Measurements from ENCODE around the gene PTPRT. TPM values are rescaled to one million over a fixed set of nuclear protein-coding genes. Genes with fewer than 3 reads are reported as not detected.

The PTPRT gene
- total and polyA plus RNA-seq, 11 donors, result 0.04 to 2.5 (median 0.25) TPM; not detected in 2

DNA sequence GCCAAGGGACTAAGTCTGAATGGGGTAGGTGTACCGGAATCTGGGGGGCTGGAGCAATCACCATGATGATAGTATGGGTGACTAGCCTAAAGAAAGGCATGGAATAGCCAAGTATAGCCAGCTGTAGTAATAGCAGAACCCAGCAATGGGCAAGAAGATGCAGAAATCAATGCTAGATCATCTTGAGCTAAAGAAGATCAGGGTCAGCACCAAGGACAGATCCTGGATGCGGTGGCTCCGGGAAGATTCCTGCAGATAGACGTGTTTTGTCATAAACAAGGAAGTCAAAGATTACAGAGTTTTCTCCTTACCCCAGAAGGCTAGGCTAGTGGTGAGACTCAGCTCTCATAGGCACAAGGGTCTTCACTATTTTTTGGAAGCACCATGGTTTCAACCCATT lies 1009.9 kb downstream of the PTPRT start:
- Histone ChIP-seq H3K4me3 (no peak overlapping the region), H3K4me1 (no peaks in the 10 kb centered on the region), H3K27me3 (peaks cover 0 to 9% (median 0%) of the 10 kb centered on the region in 9 donors), H3K36me3 (no peaks in the 10 kb centered on the region), H3K9me3 (no peaks in the 10 kb centered on the region), H3K27ac (no peak overlapping the region)
- intact Hi-C loops (cut with DNase I), result loop anchor here in 1 of 10 donors (10.0 kb wide), 1 partner anchor 65 kb away; no protein-coding TSS in a partner anchor
- no peak for DNase-seq
- ATAC-seq, result no peak
- 21 to 28% (median 22%) methylated on average over 4 of the region's 4 CpGs for WGBS, 4 donors
- TF ChIP-seq, protein P1, sequence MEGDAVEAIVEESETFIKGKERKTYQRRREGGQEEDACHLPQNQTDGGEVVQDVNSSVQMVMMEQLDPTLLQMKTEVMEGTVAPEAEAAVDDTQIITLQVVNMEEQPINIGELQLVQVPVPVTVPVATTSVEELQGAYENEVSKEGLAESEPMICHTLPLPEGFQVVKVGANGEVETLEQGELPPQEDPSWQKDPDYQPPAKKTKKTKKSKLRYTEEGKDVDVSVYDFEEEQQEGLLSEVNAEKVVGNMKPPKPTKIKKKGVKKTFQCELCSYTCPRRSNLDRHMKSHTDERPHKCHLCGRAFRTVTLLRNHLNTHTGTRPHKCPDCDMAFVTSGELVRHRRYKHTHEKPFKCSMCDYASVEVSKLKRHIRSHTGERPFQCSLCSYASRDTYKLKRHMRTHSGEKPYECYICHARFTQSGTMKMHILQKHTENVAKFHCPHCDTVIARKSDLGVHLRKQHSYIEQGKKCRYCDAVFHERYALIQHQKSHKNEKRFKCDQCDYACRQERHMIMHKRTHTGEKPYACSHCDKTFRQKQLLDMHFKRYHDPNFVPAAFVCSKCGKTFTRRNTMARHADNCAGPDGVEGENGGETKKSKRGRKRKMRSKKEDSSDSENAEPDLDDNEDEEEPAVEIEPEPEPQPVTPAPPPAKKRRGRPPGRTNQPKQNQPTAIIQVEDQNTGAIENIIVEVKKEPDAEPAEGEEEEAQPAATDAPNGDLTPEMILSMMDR (IDR thresholded peaks at IDR 0.05), result no peak
- no peak for TF ChIP-seq POLR2A (IDR thresholded peaks at IDR 0.05)

DNA sequence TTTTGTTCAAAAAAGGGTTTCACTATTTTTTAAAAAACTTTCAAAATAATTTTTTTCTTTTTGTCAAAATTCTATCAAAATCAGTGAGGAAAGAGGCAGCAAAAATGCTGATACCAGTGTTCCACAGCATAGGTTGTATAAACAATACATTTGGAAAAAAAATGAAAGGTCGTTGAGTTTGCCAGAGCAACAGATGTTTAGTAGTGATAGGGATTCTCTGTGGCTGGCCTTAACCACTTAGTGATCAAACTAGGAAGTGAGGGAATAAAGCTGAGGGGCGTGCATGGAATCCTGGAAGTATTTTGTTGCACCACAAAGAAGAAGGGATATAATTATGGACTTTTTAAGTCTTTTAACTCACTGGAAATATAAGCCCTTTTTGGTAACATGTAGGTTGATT lies 1016.3 kb downstream of the PTPRT start:
- no peaks in the 10 kb centered on the region for H3K36me3 ChIP-seq
- DNase-seq (no peak), ATAC-seq (no peak)
- H3K4me3 ChIP-seq, result no peak overlapping the region
- WGBS, 4 donors, result 16 to 27% (median 19%) methylated on average over 2 of the region's 2 CpGs
- no peak overlapping the region for H3K27ac ChIP-seq
- peaks cover 0 to 9% (median 0%) of the 10 kb centered on the region in 9 donors for H3K27me3 ChIP-seq
- no peaks in the 10 kb centered on the region for H3K9me3 ChIP-seq
- intact Hi-C loops (cut with DNase I), result loop anchor here in 1 of 10 donors (10.0 kb wide), 1 partner anchor 59 kb away; no protein-coding TSS in a partner anchor
- TF ChIP-seq POLR2A (IDR thresholded peaks at IDR 0.05), result no peak
- TF ChIP-seq, protein P1 (IDR thresholded peaks at IDR 0.05), result no peak
- no peaks in the 10 kb centered on the region for H3K4me1 ChIP-seq

DNA sequence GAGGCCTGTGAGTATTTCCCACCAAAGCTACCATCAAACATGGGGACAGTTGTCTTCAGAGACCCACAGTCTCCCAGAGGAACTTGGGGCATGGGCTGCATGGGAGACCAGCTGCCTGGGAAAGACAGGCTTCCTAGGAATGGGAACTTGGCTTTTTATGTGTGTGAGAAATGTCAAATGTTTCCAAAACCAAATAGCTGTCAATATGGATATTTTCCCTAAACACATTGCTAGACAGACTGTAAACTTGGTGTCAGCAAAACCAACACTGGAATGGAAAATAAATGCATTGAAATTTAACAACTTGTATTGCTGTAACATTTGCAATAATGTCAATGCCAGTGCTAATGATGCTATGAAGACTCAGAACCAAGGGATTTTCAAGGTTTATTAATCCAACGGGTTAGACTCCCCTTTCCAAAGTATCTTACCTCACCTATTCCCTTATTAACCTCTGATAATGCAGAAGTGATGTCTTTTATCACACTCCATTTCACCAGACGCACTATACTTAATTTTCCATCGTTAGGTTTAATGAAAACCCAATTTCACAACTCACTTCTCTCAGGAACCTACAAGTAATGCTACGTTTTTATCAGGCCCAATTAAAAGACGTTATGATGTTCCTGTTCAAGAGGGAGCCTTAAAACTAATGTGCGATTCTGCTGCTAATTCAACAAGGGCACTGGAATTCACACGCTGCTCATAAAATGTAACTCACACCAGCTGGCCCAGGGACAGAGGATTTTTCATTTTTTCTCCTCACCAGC lies 1025.4 kb downstream of the PTPRT start:
- Histone ChIP-seq H3K4me3 (no peak overlapping the region), H3K27me3 (peaks cover 0 to 8% (median 0%) of the 10 kb centered on the region in 9 donors), H3K27ac (no peak overlapping the region), H3K9me3 (no peaks in the 10 kb centered on the region), H3K4me1 (no peaks in the 10 kb centered on the region), H3K36me3 (no peaks in the 10 kb centered on the region)
- ATAC-seq (no peak), DNase-seq (no peak)
- TF ChIP-seq POLR2A (IDR thresholded peaks at IDR 0.05), result no peak
- TF ChIP-seq, protein P1 (IDR thresholded peaks at IDR 0.05), result no peak
- intact Hi-C loops (cut with DNase I), result no loop called here
- WGBS, 4 donors, result 70 to 78% (median 74%) methylated on average over 7 of the region's 7 CpGs

DNA sequence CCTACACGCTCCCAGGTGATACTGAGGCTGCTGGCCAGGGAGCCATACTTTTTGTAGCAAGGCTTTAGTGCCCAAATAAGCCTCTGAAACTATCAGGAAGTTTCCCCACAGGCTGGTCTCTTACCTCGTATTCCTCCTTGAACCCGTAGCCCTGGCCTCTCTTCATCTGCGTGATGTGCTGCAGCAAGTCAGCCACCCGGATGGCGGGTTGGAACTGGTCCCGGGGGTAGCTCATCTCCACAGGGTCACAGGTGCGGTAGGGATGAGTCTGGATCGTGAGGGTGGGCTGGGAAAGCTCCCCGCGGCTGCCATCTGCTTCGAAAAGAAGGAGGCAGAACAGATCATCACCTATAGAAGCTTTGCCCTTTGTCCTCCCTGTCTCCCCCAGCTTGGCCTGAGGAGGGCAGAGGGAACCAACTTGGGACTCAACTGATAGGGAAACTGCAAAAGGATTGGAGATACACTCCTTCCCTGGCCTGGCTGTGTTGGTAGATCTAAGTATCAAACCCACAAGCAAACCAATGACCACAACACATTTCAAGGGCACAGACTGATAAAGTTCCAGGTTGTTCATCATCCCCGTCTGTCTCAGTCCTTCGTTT lies 1028.4 kb downstream of the PTPRT start:
- no peak for TF ChIP-seq POLR2A (IDR thresholded peaks at IDR 0.05)
- TF ChIP-seq, protein P1 (IDR thresholded peaks at IDR 0.05), result no peak
- Histone ChIP-seq H3K4me3 (no peak overlapping the region), H3K27me3 (peaks cover 0 to 3% (median 0%) of the 10 kb centered on the region in 9 donors), H3K4me1 (no peaks in the 10 kb centered on the region), H3K27ac (no peak overlapping the region), H3K9me3 (no peaks in the 10 kb centered on the region), H3K36me3 (no peaks in the 10 kb centered on the region)
- 79 to 88% (median 84%) methylated on average over 14 of the region's 14 CpGs for WGBS, 4 donors
- intact Hi-C loops (cut with DNase I), result no loop called here
- ATAC-seq (no peak), DNase-seq (no peak)
